Activated CD8-positive, alpha-beta memory T cell treated with anti-CD3 and anti-CD28 coated beads for 24 hours (primary cell): ENCODE results near the gene FRY.

Source experiments
- DNase-seq: peaks from one replicate; pipeline ENCODE4 v3.0.0-alpha.2; 2020

The FRY gene

DNA sequence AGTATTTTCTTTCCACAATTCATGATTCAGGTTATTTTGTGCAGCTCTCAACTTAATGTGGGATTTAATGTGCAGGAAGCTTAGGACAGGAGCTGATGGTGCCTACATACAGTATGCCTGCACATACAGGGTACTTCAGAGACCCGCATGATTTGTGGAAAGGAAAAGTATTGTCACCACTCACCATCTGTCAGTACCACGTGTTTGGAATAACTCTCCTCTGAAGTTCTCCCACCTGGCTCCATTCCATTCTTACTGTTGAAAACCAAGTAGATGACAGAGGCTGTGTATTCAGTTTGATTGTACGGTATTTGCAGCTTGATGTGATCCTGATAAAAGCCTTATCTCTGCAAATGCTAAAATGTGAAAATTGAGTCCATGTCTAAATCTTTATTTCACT lies 197.9 kb downstream of the FRY start:
- no peak for DNase-seq

DNA sequence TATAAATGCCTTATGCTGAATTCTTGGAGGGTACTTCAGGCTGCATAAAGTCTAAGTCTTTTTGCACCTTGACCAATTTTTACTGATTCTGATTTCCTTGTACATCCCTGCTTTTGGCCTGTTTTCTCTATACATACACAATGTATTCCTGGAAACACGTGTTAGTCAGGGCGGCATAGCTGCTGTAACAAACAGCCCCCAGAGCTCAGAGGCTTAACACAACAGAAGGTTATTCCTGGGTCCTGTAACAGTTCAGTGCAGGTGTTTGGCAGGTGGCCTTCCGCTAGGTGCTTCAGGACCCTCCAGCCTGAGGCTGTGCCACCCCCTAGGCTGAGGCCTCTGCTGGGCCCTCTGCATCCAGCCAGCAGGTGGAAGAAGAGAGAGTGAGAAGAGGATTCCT lies 200.7 kb downstream of the FRY start:
- no peak for DNase-seq

DNA sequence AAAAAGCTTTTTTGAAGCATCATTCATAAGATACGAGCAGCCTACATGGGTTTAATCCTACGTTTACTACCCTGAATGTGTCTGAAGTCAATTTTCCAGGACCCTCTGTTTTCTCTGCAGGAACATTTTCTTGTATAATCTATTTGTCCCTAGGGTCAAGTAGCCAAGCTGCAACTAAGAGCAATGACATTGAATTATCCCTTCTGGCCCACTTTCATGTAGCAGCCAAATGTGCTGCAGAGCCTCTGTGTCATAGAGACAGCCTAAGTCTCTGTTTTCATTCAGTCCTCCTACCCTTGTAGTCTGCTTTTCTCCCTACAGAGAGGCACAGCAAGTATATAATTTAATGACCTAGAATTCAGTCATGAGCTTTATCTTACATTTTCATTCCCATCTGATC lies 201.5 kb downstream of the FRY start:
- DNase-seq: no peak

DNA sequence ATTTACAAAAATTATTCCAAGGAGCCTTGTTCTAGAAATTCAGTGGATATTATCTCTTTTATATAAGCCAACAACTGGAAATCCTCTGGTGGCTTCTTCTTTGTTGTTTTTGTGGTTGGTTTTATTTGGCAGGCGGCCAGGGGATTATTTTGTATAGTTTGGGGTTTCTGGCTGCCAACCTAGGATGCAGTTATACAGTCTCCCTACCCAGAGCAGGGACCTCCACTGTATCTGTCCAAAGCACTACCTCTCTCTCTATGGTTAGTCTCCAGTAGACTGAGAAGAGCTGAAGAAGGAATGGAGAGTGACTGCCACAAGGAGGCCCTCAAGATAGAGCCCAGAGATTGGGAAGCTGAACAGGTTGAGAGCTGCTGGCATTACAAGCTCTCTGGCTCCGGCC lies 203.3 kb downstream of the FRY start:
- no peak for DNase-seq

DNA sequence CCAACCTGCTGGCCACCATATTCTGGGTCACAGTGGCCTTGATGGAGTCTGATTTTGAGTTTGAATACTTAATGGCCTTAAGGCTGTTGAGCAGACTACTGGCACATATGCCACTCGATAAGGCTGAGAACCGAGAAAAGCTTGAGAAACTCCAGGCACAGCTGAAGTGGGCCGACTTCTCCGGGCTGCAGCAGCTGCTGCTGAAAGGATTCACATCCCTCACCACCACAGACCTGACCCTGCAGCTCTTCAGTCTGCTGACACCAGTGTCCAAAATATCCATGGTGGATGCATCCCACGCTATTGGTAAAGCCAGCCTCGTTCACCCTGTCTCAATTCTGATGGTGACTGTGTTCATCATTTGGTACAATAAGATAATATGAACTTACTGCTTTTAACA lies 206.1 kb downstream of the FRY start:
- no peak for DNase-seq

DNA sequence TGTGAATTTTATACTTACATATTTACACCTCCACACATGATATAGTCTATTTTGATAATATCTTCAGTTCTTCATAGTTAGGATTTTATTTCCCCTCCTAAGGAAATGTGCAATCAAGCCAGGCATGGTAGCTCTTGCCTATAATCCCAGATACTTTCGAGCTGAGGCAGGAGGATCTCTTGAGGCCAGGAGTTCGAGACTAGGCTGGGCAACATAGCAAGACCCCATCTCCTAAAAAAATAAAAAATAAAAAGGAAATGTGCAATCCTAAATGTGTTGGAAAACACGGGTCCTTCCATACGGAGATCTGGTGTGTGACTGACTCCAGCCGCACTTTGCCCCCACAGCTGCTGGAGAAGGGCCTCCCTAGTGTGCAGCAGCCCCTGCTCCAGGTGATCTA lies 212.1 kb downstream of the FRY start:
- DNase-seq: no peak

DNA sequence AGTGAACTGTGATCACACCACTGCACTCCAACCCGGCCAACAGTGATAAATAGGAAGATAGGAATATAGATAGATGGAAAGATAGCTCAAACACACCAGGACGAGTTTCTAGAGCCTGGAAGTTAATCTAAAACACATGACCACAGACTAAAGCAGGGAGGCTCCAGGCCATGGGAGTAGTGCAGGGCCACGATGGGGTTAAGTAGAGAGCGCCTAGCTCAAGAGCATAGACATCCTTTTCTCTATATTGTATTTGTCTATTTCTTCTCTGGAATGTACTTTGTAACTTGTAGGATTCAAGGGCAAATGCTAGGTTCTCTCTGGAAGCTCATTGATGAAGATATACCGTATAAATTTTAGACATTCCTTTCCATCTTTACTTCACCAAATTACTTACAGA lies 214.0 kb downstream of the FRY start:
- DNase-seq: no peak

DNA sequence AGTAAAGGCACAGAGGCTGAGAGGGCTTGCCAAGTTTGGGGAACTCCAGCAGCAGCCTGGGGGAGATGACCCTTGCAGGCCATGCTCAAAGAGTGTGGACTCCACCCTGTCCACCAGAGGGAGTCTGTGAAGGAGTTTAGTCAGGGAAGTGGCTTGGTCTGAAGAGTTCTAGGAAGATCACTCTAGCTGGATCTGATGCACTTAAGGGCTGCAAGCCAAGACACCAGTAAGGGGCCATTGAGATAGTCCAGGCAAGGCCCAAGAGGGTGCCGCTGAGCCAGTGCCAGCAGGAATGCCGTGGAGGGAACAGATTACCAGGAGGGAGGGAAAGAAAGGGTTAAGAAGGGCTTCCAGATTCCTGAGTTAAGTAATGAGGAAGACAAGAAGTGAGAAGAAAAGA lies 214.9 kb downstream of the FRY start:
- DNase-seq: peak; percentile 61

DNA sequence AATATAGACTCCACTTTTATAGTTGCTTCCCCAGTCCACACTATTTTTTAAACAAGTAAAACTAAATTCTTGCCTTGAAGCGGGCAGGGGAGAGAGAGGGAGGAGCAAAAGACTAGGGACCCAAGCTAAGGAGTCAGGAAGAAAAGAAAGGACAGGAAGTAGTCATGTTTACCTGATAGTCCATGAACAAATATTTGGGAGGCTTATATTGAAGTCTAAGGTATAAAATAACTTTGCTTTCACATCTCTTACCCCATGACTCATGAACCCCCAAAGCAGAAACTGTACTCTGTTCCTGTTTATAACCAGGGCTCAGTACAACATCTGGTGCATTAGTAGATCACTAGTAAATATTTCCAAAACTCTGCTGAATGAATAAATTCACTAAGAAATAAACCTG lies 216.3 kb downstream of the FRY start:
- no peak for DNase-seq

DNA sequence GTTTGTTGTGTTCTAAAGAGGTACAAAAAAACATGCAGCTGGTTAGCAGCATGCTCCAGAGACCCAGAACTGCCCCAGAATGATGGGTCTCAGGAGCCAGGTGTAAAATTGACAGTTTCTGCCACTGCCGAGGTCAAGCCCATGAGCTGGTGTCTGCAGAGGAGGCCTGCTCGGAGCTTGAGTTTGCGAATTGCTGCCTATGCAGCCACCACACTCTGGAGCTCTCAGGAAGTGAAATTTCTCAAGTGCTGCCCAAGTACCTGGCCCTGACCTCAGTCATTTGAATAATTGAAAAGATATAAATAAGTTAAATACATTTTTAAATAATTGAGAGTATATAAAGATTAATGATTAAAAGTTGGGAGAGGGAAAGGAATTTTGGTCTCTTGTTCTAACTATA lies 217.2 kb downstream of the FRY start:
- no peak for DNase-seq

DNA sequence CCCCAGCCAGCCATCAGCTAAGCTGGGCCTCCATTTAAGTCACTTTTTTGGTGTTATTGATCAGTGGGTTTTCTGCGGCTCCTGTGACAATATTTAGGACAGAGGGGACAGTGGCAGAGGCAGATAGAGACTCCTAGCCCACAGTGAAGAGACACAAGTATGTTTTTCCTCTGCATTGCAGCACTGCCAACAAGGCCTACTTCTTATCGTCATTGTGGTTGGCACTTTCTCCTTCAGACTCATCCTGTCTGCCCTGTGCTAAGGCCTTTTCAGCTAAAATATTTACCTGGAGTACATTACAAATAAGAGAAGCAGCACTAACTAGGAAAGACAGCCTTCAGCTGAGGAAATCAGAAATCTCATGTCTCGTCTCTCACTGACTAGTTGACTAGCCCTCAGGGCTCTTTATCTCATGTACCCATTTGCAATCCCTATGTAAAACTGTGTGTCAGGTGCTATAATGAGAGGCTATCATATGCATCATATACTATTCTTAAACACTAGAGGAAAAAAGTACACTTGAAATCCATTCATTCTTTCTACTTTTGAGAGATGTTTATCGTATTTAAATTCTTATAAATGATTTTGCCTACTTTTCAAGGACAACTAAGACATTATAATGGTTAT lies 221.4 kb downstream of the FRY start:
- DNase-seq: no peak

DNA sequence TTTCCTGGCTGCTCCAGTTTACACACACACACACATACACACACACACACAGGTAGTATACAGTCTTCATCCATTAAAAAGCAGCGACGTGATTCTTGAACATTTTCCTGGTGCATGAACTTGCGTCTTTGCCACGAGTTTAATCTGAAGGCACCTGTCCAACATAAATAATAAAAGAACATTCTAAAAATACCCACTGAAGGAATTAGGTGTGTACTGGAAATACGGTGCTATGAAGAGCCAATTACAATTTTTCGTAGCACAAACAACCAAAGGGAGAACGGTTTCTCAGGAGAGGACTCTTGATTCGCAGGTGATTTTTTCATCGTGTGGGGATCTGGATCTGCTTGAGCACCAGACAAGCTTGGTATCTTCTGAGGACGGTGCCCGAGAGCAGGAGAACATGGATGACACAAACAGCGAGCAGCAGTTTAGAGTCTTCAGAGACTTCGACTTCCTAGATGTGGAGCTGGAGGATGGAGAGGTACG lies 222.4 kb downstream of the FRY start:
- DNase-seq: no peak

DNA sequence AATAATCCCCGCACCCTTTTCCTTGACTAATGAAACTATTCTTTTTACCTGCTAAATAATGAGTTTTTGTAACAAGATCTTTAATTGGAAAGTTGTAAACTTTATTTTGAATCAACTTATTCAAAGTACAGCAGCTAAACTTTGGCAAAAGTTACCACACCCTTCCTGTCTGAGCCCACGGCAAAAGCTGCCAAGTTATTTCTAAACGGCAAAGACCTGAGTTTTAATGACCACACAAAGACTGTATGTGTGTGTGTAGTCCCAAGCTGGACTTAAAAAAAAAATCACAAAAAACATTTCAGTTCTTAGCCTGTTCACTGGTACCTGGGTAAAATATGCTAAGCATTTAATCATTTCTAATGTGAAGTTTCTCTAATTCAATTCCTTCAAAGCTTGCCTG lies 222.8 kb downstream of the FRY start:
- DNase-seq: no peak

DNA sequence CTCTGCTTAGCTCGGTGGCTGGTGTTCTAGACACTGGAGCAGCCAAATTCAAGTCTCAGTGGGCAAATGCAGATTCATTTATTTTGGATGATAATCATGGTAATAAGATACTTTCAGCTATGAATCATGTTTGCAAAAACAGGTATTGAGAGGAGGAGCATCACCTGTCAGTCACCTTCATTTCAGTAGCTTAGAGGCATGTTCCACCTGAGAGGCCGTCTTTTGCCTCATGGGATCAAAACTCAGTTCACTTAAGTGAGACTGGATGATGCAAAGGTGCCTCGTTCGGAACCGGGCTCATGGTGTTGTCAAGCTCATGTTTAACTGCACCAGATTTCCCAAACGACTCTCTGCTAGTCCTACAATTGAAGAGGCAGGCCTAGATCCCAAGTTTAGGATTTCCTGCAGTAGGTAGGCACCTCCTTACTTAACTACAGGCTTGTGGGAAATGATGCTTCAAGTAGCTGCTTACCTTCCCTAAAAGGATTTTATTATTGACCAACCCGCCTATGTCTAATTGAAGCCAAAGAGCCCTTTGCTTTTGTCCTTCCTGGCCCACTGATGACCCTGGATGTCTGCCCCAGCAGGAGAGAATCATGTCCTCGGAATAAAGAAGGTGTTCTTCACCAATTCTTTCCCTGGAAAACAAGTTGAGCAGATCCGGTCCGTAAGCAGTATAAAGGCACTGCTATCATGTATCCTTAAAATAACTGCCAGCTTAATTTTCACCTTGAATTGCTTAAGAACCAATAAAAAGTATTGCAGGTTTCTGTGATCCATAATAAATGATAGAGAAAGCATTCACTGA lies 223.5 kb downstream of the FRY start:
- no peak for DNase-seq

DNA sequence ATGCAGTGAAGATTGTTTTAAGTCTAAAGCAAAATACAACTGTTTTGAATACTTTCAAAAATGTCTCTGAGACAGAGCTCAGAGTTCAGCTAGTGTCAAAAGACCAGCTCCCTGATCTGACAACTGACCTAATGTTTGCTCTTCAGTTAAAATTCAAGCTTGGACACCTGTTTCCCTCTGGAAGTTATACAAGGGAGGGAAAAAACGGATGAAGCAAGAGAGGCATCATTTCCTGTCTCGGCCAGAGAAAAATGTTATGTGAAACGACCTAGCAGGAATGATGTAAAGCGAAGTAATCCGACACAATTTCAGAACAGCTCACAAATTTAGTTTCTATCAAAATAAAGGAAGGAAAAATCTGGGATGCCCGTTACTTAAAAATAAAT lies 224.1 kb downstream of the FRY start:
- DNase-seq: no peak

DNA sequence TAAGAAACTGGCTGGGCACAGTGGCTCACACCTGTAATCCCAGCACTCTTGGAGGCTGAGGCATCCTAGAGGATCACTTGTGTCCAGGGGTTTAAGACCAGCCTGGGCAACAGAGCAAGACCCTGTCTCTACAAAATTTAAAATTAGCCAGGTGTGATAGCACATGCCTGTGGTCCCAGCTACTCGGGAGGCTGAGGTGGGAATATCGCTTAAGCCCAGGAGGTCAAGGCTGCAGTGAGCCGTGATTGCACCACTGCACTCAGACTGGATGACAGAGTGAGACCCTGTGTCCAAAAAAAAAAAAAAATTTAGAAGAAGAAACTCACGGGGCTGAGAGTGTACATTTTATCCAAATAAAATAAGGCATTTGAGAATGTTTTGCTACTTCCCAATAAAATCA lies 224.7 kb downstream of the FRY start:
- no peak for DNase-seq

DNA sequence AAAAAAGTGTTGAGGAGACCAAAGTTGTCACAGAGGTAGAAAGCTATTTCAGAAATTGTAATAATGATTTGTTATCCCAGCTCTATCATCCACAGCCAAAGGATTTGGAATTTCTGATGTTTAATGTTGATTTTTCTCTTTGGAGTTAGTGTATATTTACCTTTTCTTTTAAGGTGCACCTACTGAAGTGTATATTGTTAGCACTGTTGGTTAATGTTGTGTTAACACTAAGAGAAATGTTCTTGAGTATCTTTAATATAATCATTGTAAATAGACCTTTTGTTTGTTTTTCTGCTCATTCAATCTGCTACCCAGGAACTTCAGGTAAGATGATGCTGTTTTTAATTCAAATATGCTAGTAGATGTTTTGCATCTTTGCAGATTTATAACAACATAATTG lies 226.1 kb downstream of the FRY start:
- DNase-seq: no peak

DNA sequence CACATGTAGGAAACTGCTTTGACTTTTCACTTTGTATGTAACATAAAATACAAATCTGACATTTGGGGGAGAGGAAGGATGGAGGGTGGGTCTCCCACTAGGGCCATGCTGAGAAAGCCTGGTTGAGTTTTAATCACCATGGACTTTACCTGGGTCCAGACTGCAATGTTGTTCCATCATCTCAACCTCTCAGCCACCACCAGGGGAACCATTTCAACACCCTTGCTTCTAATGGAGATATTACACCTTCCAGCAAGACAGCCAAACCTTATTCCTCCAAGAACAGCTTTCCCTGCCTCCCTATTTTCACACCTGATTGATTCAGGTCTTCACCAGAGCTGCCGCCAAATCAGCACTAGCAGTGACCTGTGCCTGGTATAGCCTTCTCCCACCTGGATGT lies 227.5 kb downstream of the FRY start:
- no peak for DNase-seq

DNA sequence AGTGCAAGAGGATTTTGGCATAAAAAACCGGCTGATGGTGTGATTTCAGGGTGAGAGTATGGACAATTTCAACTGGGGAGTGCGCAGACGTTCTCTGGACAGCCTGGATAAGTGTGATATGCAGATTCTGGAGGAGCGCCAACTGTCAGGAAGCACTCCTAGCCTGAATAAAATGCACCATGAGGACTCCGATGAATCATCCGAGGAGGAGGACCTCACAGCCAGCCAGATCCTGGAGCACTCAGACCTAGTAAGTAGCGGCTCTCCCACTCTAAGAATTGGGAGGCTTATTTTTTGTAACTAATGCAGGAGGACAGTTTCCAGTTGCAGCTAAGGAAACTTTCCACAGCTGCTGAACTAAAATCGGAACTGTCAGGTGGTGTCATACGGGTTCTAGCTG lies 230.0 kb downstream of the FRY start:
- DNase-seq: no peak

DNA sequence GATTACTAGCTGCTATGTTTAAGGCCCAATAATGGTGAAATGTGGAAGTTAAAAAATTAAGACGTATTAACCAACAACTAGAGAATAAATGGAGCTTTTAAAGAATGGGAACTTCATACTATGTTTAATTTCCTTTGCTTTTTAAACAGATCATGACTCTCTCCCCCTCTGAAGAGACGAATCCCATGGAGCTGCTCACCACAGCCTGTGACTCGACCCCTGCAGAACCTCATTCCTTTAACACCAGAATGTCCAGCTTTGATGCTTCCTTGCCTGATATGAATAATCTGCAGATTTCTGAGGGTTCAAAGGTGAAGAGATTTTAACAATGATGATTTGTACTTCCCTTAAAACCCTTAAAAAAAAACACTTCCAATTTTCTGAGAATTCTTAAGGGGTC lies 230.6 kb downstream of the FRY start:
- no peak for DNase-seq

DNA sequence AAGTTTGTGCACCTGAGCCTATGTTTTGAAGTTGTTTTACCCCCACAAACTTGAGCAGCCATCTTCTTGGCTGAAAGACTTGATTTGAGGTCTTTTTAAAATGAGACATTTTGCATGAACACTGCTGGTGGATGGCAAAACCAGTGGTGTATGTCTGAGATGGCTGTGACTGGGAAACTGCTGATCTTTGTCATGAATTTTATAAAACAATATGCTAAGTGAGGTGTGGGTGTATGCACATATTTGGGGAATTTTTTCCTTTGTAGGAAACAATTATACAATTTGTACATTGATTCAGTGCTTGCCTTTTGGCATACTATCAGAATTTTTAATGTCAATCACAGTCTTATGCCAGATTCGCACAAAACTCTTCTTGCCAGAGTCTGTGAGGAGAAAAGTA lies 231.0 kb downstream of the FRY start:
- no peak for DNase-seq

DNA sequence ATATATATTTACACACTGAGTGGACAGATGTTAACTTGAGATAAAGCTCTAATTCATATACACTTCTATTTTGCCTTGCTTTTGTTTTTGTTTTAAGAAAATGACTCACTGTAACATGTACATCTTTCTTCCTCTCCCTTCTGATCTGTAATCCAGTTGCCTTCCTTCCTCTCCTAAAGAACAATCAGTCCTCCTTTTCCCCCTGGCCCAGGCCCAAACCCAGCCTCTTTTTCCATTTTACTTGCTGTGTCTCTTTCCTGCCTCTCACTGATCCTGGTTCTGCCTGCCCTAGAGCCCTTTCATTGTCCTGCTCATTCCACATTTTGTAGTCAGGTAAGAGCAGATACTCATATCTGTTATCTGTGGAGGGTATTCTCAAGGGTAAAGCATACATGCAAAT lies 232.8 kb downstream of the FRY start:
- DNase-seq: no peak

DNA sequence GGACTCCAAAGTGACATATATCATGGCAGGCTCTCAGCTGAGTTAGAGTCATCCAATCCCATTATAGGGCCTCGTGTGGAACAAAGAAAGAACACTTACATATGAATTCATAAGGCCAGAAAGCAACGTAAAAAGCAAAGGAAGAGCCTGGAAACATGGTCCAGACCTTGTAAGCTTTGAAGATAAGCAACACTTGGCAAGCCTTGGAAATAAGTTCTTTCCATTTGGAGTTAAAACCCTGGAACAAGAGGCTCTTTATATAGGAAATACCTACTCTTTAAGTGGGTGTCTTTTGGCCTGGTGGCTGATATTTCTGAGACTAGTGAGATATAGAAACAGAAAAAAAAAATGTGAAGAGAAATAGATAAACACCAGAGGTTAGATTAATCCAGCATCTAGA lies 234.2 kb downstream of the FRY start:
- no peak for DNase-seq

DNA sequence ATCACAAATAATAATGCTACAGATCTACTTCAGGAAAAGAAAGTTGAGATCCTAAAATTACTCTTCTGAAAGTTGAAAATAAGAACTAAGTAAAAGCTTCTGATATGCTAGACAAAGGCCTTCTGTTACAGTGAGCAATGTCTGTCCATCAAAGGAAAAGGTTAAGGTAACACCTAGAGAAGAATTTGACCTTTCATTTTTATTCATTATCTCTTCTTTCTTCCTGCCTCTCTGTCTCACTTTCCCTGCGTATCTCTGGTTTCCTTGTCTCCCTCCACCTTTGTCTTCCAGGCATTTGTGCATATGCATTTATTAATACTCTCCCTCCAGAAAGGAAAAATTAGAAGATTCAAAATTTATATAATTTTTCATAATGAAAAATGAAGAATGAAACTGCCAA lies 234.6 kb downstream of the FRY start:
- no peak for DNase-seq

DNA sequence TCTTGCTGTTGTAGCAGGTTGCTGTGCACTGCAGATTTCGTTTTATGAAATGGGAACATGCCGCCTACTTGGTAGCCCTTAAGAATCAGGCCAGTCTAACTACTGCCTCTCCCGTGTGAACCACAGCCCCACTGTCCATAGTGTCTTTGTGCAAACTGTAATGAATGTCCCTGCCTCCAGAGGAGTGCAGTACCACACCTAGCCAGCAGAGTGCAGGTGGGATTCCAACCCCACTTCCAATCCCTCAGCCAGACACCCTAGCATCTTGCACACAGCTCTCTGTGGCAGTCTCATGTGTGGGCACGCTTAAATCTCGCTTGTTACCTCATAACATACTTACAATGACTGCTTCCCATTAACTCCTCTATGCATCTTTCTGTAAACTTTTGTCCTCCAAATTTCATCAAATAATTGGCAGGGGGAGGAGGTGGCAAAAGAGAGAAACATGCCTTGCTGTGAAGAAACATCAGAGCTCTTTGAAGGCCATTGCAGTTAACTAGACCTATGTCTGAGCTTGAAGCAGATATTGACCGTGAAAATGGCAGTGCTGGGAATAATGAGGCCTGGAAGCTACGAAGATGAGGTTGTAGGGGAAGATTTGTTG lies 236.4 kb downstream of the FRY start:
- DNase-seq: peak; percentile 78
